ENCODE data around the gene ZNF865. TPM values are rescaled to one million over a fixed set of nuclear protein-coding genes. Genes with fewer than 3 reads are reported as not detected.

Gene ZNF865
- total RNA-seq, 1 donor from 2014 or later, result 18.9 TPM

DNA sequence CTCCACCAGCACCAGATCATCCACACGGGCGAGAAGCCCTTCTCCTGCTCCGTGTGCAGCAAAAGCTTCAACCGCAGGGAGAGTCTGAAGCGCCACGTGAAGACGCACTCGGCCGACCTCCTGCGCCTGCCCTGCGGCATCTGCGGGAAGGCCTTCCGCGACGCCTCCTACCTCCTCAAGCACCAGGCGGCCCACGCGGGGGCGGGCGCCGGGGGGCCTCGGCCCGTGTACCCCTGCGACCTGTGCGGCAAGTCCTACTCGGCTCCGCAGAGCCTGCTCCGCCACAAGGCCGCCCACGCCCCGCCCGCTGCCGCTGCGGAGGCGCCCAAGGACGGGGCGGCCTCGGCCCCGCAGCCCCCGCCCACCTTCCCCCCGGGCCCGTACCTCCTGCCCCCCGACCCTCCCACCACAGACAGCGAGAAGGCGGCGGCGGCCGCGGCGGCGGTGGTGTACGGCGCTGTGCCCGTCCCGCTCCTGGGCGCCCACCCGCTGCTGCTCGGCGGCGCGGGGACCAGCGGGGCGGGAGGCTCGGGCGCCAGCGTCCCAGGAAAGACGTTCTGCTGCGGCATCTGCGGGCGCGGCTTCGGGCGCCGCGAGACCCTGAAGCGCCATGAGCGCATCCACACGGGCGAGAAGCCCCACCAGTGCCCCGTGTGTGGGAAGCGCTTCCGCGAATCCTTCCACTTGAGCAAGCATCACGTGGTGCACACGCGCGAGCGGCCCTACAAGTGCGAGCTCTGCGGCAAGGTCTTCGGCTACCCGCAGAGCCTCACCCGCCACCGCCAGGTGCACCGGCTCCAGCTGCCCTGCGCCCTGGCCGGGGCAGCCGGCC is 9.5 kb downstream of the ZNF865 start:
- H3K9me3 Mint-ChIP-seq, result no peaks in the 10 kb centered on the region
- no peak for DNase-seq
- peaks cover 32% of the 10 kb centered on the region for H3K4me1 Mint-ChIP-seq
- TF ChIP-seq, protein P1, sequence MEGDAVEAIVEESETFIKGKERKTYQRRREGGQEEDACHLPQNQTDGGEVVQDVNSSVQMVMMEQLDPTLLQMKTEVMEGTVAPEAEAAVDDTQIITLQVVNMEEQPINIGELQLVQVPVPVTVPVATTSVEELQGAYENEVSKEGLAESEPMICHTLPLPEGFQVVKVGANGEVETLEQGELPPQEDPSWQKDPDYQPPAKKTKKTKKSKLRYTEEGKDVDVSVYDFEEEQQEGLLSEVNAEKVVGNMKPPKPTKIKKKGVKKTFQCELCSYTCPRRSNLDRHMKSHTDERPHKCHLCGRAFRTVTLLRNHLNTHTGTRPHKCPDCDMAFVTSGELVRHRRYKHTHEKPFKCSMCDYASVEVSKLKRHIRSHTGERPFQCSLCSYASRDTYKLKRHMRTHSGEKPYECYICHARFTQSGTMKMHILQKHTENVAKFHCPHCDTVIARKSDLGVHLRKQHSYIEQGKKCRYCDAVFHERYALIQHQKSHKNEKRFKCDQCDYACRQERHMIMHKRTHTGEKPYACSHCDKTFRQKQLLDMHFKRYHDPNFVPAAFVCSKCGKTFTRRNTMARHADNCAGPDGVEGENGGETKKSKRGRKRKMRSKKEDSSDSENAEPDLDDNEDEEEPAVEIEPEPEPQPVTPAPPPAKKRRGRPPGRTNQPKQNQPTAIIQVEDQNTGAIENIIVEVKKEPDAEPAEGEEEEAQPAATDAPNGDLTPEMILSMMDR (IDR thresholded peaks at IDR 0.05), result no peak
- intact Hi-C loops (cut with micrococcal nuclease), result no loop called here
- no peaks in the 10 kb centered on the region for H3K27me3 Mint-ChIP-seq
- CTCF ChIA-PET, result no interaction called here
- H3K4me3 Mint-ChIP-seq, result no peak overlapping the region
- H3K36me3 Mint-ChIP-seq (ENCODE audit: low read depth), result peaks cover 38% of the 10 kb centered on the region
- ATAC-seq (ENCODE audit: low read depth), result no peak
- POLR2A ChIA-PET, result no interaction called here
- no peak overlapping the region for H3K27ac Mint-ChIP-seq

GRCh38 chr19:55615543-55616394 is 10.3 kb downstream of the ZNF865 start:
- intact Hi-C loops (cut with micrococcal nuclease), result no loop called here
- POLR2A ChIA-PET, result no interaction called here
- CTCF ChIA-PET, result no interaction called here
- ATAC-seq (ENCODE audit: low read depth) (no peak), DNase-seq (no peak)
- peaks cover 27% of the 10 kb centered on the region for H3K4me1 Mint-ChIP-seq
- H3K27me3 Mint-ChIP-seq, result no peaks in the 10 kb centered on the region
- peaks cover 32% of the 10 kb centered on the region for H3K36me3 Mint-ChIP-seq (ENCODE audit: low read depth)
- no peaks in the 10 kb centered on the region for H3K9me3 Mint-ChIP-seq
- no peak overlapping the region for H3K4me3 Mint-ChIP-seq
- no peak overlapping the region for H3K27ac Mint-ChIP-seq
- TF ChIP-seq, protein P1 (IDR thresholded peaks at IDR 0.05), result no peak

- ATAC-seq (ENCODE audit: low read depth) (no peak), DNase-seq (no peak)
- peaks cover 20% of the 10 kb centered on the region for H3K4me1 Mint-ChIP-seq
- no peak overlapping the region for H3K4me3 Mint-ChIP-seq
- peaks cover 34% of the 10 kb centered on the region for H3K36me3 Mint-ChIP-seq (ENCODE audit: low read depth)
- H3K9me3 Mint-ChIP-seq, result no peaks in the 10 kb centered on the region
- ChIA-PET CTCF (no interaction called here), POLR2A (no interaction called here)
- intact Hi-C loops (cut with micrococcal nuclease), result no loop called here
- H3K27ac Mint-ChIP-seq, result no peak overlapping the region
- no peaks in the 10 kb centered on the region for H3K27me3 Mint-ChIP-seq
- TF ChIP-seq, protein P1 (IDR thresholded peaks at IDR 0.05), result no peak
Measured at GRCh38 chr19:55616395-55616875, 11.0 kb downstream of the ZNF865 start.

GRCh38 chr19:55617426-55617825 is 12.0 kb downstream of the ZNF865 start:
- Mint-ChIP-seq H3K9me3 (no peaks in the 10 kb centered on the region), H3K27ac (no peak overlapping the region), H3K4me3 (no peak overlapping the region), H3K4me1 (peaks cover 10% of the 10 kb centered on the region), H3K27me3 (no peaks in the 10 kb centered on the region), H3K36me3 (ENCODE audit: low read depth) (peaks cover 33% of the 10 kb centered on the region)
- intact Hi-C loops (cut with micrococcal nuclease), result no loop called here
- POLR2A ChIA-PET, result no interaction called here
- ATAC-seq (ENCODE audit: low read depth) (no peak), DNase-seq (no peak)
- TF ChIP-seq, protein P1 (IDR thresholded peaks at IDR 0.05), result no peak
- CTCF ChIA-PET, result no interaction called here

DNA sequence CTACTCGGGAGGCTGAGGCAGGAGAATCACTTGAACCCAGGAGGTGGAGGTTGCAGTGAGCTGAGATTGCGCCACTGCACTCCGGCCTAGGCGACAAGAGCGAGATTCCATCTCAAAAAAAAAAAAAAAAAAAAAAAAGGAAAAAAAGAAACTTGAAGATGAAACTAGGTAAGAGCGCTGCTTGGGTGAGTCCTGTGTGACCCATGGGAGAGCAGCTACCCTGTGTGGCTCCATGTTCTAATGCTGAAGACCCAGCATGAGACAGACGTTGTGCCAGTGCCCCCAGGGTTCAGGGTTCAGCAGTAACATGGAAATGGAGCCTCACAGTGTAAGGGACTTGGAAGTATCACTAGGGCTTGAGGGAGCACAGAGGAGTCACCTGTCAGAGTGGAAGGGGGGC is 13.0 kb downstream of the ZNF865 start:
- Mint-ChIP-seq H3K36me3 (ENCODE audit: low read depth) (peaks cover 23% of the 10 kb centered on the region), H3K4me1 (peaks cover 2% of the 10 kb centered on the region), H3K27me3 (no peaks in the 10 kb centered on the region), H3K4me3 (no peak overlapping the region), H3K9me3 (no peaks in the 10 kb centered on the region), H3K27ac (no peak overlapping the region)
- CTCF ChIA-PET, result interaction anchor here (2.1 kb wide), 1 partner anchor 13 kb away, joined by 7 read pairs; no protein-coding TSS in a partner anchor
- DNase-seq (no peak), ATAC-seq (ENCODE audit: low read depth) (no peak)
- intact Hi-C loops (cut with micrococcal nuclease), result no loop called here
- POLR2A ChIA-PET, result interaction anchor here (0.6 to 0.7 kb wide), 2 partner anchors 13 to 18 kb away, joined by 3 read pairs; partner anchors contain the start of gene ZNF524
- TF ChIP-seq, protein P1 (IDR thresholded peaks at IDR 0.05), result no peak
